Fibroblast of villous mesenchyme (primary cell): ENCODE data around the gene IQGAP2. TPM values are rescaled to one million over a fixed set of nuclear protein-coding genes. Genes with fewer than 3 reads are reported as not detected.

ENCODE experiments used
- DNase-seq: peaks from one replicate; pipeline ENCODE4 v3.0.0-alpha.2; 2010; ENCODE audit warnings: low read depth
- H3K4me3 ChIP-seq: 2 replicates; pipeline ENCODE4 v1.5.1; 2011; ENCODE audit warnings: low read depth, mild to moderate bottlenecking, low read length
- CTCF ChIP-seq: IDR thresholded peaks from 2 replicates; pipeline ENCODE4 v1.5.1; 2012; ENCODE audit warnings: low read depth, mild to moderate bottlenecking, low read length; ENCODE audit not compliant: insufficient read depth
- total RNA-seq: library from RNA; depleted of rRNA; stranded (reverse); fragments of >200 nt; gene quantifications from 2 replicates; pipeline ENCODE4 v1.2.3, GENCODE V29; 2012

The IQGAP2 gene
- total RNA-seq, 1 donor: 2.6 TPM

- peak; percentile 89 for DNase-seq
- no peak for TF ChIP-seq CTCF
Measured at GRCh38 chr5:76724871-76725270, 321.8 kb downstream of the IQGAP2 start.

GRCh38 chr5:76728965-76729364 is 325.9 kb downstream of the IQGAP2 start:
- TF ChIP-seq CTCF: no peak
- H3K4me3 ChIP-seq: no peak overlapping the region
- DNase-seq: no peak

More at GRCh38 chr5:76724871-76725270, 321.8 kb downstream of the IQGAP2 start:
- no peak overlapping the region for H3K4me3 ChIP-seq

GRCh38 chr5:76729373-76730290 is 326.5 kb downstream of the IQGAP2 start:
- no peak for DNase-seq
- no peak for TF ChIP-seq CTCF
- no peak overlapping the region for H3K4me3 ChIP-seq

GRCh38 chr5:76732405-76733048 is 329.4 kb downstream of the IQGAP2 start:
- no peak for TF ChIP-seq CTCF
- DNase-seq: no peak
- no peak overlapping the region for H3K4me3 ChIP-seq

- no peak overlapping the region for H3K4me3 ChIP-seq
- no peak for DNase-seq
- no peak for TF ChIP-seq CTCF
Measured at GRCh38 chr5:76733049-76733417, 329.9 kb downstream of the IQGAP2 start.

GRCh38 chr5:76735762-76736545 is 332.9 kb downstream of the IQGAP2 start:
- no peak for TF ChIP-seq CTCF
- DNase-seq: no peak

More at GRCh38 chr5:76735762-76736545, 332.9 kb downstream of the IQGAP2 start:
- no peak overlapping the region for H3K4me3 ChIP-seq
